B cell (primary cell): ENCODE measurements around the gene ANGPT4. TPM values are rescaled to one million over a fixed set of nuclear protein-coding genes. Genes with fewer than 3 reads are reported as not detected.

Source experiments
- ATAC-seq: fragments of 200-7000 bp; cut with Tn5 transposase; one replicate; pipeline ENCODE4 v1.10.0; 2021; ENCODE audit warnings: low read depth, mild to moderate bottlenecking, moderate number of reproducible peaks, moderate library complexity
- CTCF ChIA-PET: fragments of 350-600 bp; sonication (Branson Sonifier 250); formaldehyde crosslinking; loops from one replicate; lab custom pipeline; 2021; ENCODE audit warnings: antibody characterized with exemption, inconsistent platforms; lab: Charles Lee
- POLR2A ChIA-PET: fragments of 350-600 bp; sonication (Branson Sonifier 250); formaldehyde crosslinking; loops from one replicate; lab custom pipeline; 2021; ENCODE audit warnings: antibody characterized with exemption; lab: Charles Lee
- DNase-seq: peaks from one replicate; pipeline ENCODE4 v3.0.0; 2013
- H2AFZ ChIP-seq: 2 replicates; pipeline ENCODE4 v1.6.1; 2012; ENCODE audit warnings: mild to moderate bottlenecking, low read depth, low read length; ENCODE audit not compliant: insufficient read depth, poor library complexity, severe bottlenecking
- H3K27ac ChIP-seq, 2 donors: 1 replicate in 1 of 2; 2 replicates in 1 of 2; pipeline ENCODE4 v1.5.1; 2012 to 2013; ENCODE audit warnings: low read length in 2 of 2, mild to moderate bottlenecking in 2 of 2, moderate library complexity in 1 of 2
- H3K27me3 ChIP-seq, 4 experiments: fragments of 200-600 bp in 1 of 4; sonication (generic) in 1 of 4; replicated peaks in 1 of 4; 1 replicate in 2 of 4; 2 replicates in 2 of 4; pipeline versions ENCODE4 v1.6.1 to v1.7.0; 2013 to 2016; ENCODE audit warnings: low read length in 3 of 4, mild to moderate bottlenecking in 2 of 4, mixed read lengths in 1 of 4, moderate library complexity in 1 of 4; ENCODE audit not compliant: insufficient read depth in 4 of 4, control insufficient read depth in 3 of 4; ENCODE audit errors: control extremely low read depth in 1 of 4
- H3K36me3 ChIP-seq, 2 experiments: replicated peaks in 1 of 2; 1 replicate in 1 of 2; 2 replicates in 1 of 2; pipeline versions ENCODE4 v1.6.1 to v1.7.1; 2013; ENCODE audit warnings: low read length in 1 of 2; ENCODE audit not compliant: insufficient read depth in 2 of 2, control insufficient read depth in 1 of 2; ENCODE audit errors: control extremely low read depth in 1 of 2, extremely low read depth in 1 of 2
- H3K4me1 ChIP-seq, 2 donors: fragments of 200-600 bp in 1 of 2; sonication (generic) in 1 of 2; 1 replicate in 1 of 2; 2 replicates in 1 of 2; pipeline versions ENCODE4 v1.5.1 to v1.6.1; 2013 to 2017; ENCODE audit warnings: low read length in 2 of 2; ENCODE audit not compliant: control insufficient read depth in 2 of 2, insufficient read depth in 2 of 2
- H3K4me2 ChIP-seq: replicated peaks from 2 replicates; pipeline ENCODE3; 2012; ENCODE audit warnings: mild to moderate bottlenecking, low read depth, low read length; ENCODE audit not compliant: poor library complexity, severe bottlenecking
- H3K4me3 ChIP-seq, 5 experiments: fragments of 200-600 bp in 1 of 5; sonication (generic) in 1 of 5; 1 replicate in 3 of 5; 2 replicates in 2 of 5; pipeline versions ENCODE4 v1.5.1 to v1.7.0; 2011 to 2016; ENCODE audit warnings: low read length in 4 of 5, mild to moderate bottlenecking in 4 of 5, low read depth in 2 of 5, control low read depth in 1 of 5, moderate library complexity in 1 of 5; ENCODE audit not compliant: insufficient read depth in 1 of 5; ENCODE audit errors: control extremely low read depth in 1 of 5, extremely low read depth in 1 of 5
- H3K79me2 ChIP-seq: fragments of 200-600 bp; sonication (generic); one replicate; pipeline ENCODE4 v1.6.0; 2016; ENCODE audit warnings: low read length; ENCODE audit not compliant: control insufficient read depth, insufficient read depth
- H3K9ac ChIP-seq: fragments of 200-600 bp; sonication (generic); 2 replicates; pipeline ENCODE4 v1.6.1; 2017; ENCODE audit warnings: mild to moderate bottlenecking, low read length, moderate library complexity
- H3K9me3 ChIP-seq, 3 donors: one replicate each; pipeline versions ENCODE4 v1.6.1 to v1.7.1; 2013; ENCODE audit warnings: low read length in 2 of 3; ENCODE audit not compliant: control insufficient read depth in 2 of 3, insufficient read depth in 1 of 3; ENCODE audit errors: control extremely low read depth in 1 of 3
- H4K20me1 ChIP-seq: 2 replicates; pipeline ENCODE4 v1.6.0; 2012; ENCODE audit warnings: mild to moderate bottlenecking, low read length; ENCODE audit not compliant: insufficient read depth, control insufficient read depth, poor library complexity, severe bottlenecking
- H3K27ac Mint-ChIP-seq: one replicate; pipeline ENCODE4 v1.8.0; 2021; ENCODE audit warnings: mixed read lengths
- H3K27me3 Mint-ChIP-seq: one replicate; pipeline ENCODE4 v1.8.0; 2021; ENCODE audit warnings: mixed read lengths
- H3K4me1 Mint-ChIP-seq: one replicate; pipeline ENCODE4 v1.8.0; 2021; ENCODE audit warnings: mixed read lengths
- H3K4me3 Mint-ChIP-seq: one replicate; pipeline ENCODE4 v1.8.0; 2021; ENCODE audit warnings: mixed read lengths
- H3K9me3 Mint-ChIP-seq: one replicate; pipeline ENCODE4 v1.8.0; 2022; ENCODE audit warnings: mixed read lengths; ENCODE audit not compliant: insufficient read depth
- CTCF ChIP-seq: fragments of 200-600 bp; IDR thresholded peaks from one replicate; pipeline ENCODE4 v1.8.0; 2022; ENCODE audit warnings: antibody characterized with exemption, mild to moderate bottlenecking
- EZH2 ChIP-seq: IDR thresholded peaks from 2 replicates; pipeline ENCODE4 v1.6.1; 2012; ENCODE audit warnings: borderline replicate concordance, low read depth, mild to moderate bottlenecking, moderate library complexity, low read length; ENCODE audit not compliant: insufficient read depth, poor library complexity, severe bottlenecking
- WGBS: methylation state at CpG from one replicate; pipeline ENCODE4 v1.1.5; 2013; ENCODE audit warnings: missing lambda C conversion rate; ENCODE audit not compliant: insufficient coverage; 5-methylcytosine and 5-hydroxymethylcytosine counted together
- intact Hi-C: fragments of 100-400 bp; cut with micrococcal nuclease; formaldehyde crosslinking; loops from one replicate; pipeline ENCODE4 v1.10.0; 2022
- polyA plus RNA-seq: library from polyadenylated mRNA; depleted of rRNA; stranded (reverse); fragments of >200 nt; gene quantifications from 2 replicates; pipeline ENCODE4 v1.2.3, GENCODE V29; 2012
- total RNA-seq, 2 donors: library from RNA; stranded (reverse); fragments of 120-200 nt in 1 of 2; gene quantifications; 1 replicate in 1 of 2; 2 replicates in 1 of 2; pipeline versions ENCODE4 v1.2.3 to v1.2.4, GENCODE V29; 2013 to 2022

The ANGPT4 gene
- total and polyA plus RNA-seq, 2 donors (not counting 1 experiment from before 2014, with no cell fraction given), result not detected

DNA sequence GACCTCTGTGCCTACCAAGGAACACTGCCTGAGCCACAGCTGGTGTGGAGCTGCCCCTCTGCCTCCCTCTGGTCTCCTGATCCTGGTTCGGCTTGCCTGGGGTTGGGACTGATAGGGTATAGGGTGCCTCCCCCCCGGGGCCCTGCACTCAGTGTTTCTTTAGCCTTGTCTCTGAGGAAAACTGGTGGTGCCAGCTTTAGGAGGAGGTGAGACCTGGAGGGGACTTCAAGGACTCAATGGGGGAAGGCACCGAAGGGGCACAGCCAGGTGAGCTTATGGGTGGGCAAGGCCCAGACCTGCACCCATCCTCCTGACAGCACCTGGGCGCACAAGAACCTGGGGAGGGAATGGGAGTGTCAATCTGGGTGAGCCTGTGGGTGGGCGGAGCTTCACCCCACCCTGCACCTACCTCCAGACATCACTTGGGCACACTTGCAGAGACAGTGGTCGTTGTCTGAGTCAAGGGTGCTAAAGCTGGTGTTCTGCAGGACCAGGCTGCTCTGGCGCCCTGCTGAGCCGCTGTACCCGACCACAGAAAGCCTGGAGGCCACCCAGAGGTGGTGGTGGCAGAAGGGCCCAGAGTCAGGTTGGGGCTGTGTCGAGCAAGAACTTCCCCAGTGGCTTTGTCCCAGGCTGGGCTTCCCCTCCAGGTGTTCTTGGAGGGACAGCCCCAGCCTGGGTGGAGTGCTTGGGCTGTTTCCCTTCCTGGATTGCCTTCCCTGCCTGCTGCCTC lies 42.1 kb downstream of the ANGPT4 start:
- H2AFZ ChIP-seq, result no peak overlapping the region
- WGBS, result 87% methylated on average over 8 of the region's 10 CpGs
- H3K4me2 ChIP-seq, result no peak overlapping the region
- ChIA-PET POLR2A (no interaction called here), CTCF (no interaction called here)
- no peaks in the 10 kb centered on the region for H3K9me3 ChIP-seq
- Mint-ChIP-seq H3K27ac (no peak overlapping the region), H3K4me3 (no peak overlapping the region), H3K4me1 (no peaks in the 10 kb centered on the region), H3K9me3 (no peaks in the 10 kb centered on the region), H3K27me3 (peaks cover 13% of the 10 kb centered on the region)
- H3K9ac ChIP-seq, result no peak overlapping the region
- TF ChIP-seq CTCF, result no peak
- no peak for TF ChIP-seq EZH2
- no peak for DNase-seq
- H3K4me1 ChIP-seq, result no peaks in the 10 kb centered on the region
- no peaks in the 10 kb centered on the region for H3K36me3 ChIP-seq
- intact Hi-C loops, result no loop called here
- ATAC-seq, result no peak
- peaks cover 0 to 3% (median 0%) of the 10 kb centered on the region in 4 experiments for H3K27me3 ChIP-seq
- H3K27ac ChIP-seq, result no peak overlapping the region
- no peak overlapping the region for H3K4me3 ChIP-seq
- H4K20me1 ChIP-seq, result no peaks in the 10 kb centered on the region
- no peaks in the 10 kb centered on the region for H3K79me2 ChIP-seq

- Histone ChIP-seq H2AFZ (no peak overlapping the region), H3K4me1 (no peaks in the 10 kb centered on the region), H3K9me3 (no peaks in the 10 kb centered on the region), H3K9ac (no peak overlapping the region), H3K4me2 (no peak overlapping the region), H3K79me2 (no peaks in the 10 kb centered on the region), H3K27me3 (peaks cover 0 to 3% (median 0%) of the 10 kb centered on the region in 4 experiments), H3K36me3 (no peaks in the 10 kb centered on the region), H3K4me3 (no peak overlapping the region), H4K20me1 (no peaks in the 10 kb centered on the region), H3K27ac (no peak overlapping the region)
- TF ChIP-seq CTCF (no peak), EZH2 (no peak)
- H3K27ac Mint-ChIP-seq, result no peak overlapping the region
- H3K4me1 Mint-ChIP-seq, result no peaks in the 10 kb centered on the region
- 83% methylated on average over 20 of the region's 20 CpGs for WGBS
- ATAC-seq (no peak), DNase-seq (no peak)
- CTCF ChIA-PET, result no interaction called here
- H3K4me3 Mint-ChIP-seq, result no peak overlapping the region
- POLR2A ChIA-PET, result no interaction called here
- H3K27me3 Mint-ChIP-seq, result peaks cover 17% of the 10 kb centered on the region
- no peaks in the 10 kb centered on the region for H3K9me3 Mint-ChIP-seq
- intact Hi-C loops, result no loop called here
Measured at GRCh38 chr20:872855-873520, 43.1 kb downstream of the ANGPT4 start.
